HG02885 (cell line): ENCODE data around the gene DDX39A.
"Not testable (repeated sequence)": the region's sequence is repeated elsewhere in the genome, so short reads cannot be mapped to it uniquely, and the experiment has no call there.

ENCODE experiments used
- ATAC-seq: cut with Tn5 transposase; IDR thresholded peaks from one replicate; pipeline ENCODE4 v1.9.1; 2021; ENCODE audit warnings: mild to moderate bottlenecking; ENCODE audit not compliant: unreplicated experiment, poor library complexity

The DDX39A gene

GRCh38 chr19:14410091-14411051 is 8.8 kb downstream of the DDX39A start:
- ATAC-seq: no peak

GRCh38 chr19:14409146-14410023 is 9.8 kb downstream of the DDX39A start:
- no peak for ATAC-seq

- ATAC-seq: no peak
Measured at GRCh38 chr19:14408491-14409145, 10.5 kb downstream of the DDX39A start.

GRCh38 chr19:14407605-14408484 is 11.3 kb downstream of the DDX39A start:
- ATAC-seq: no peak

- no peak for ATAC-seq
Measured at GRCh38 chr19:14406645-14407401, 12.3 kb downstream of the DDX39A start.

- ATAC-seq: peak; percentile 74
Measured at GRCh38 chr19:14405758-14406644, 13.1 kb downstream of the DDX39A start.

GRCh38 chr19:14405380-14405757 is 13.8 kb downstream of the DDX39A start:
- ATAC-seq: no peak

- no peak for ATAC-seq
Measured at GRCh38 chr19:14404312-14404711, 14.8 kb downstream of the DDX39A start.

- not testable (repeated sequence) for ATAC-seq
Measured at GRCh38 chr19:14403145-14403930, 15.8 kb downstream of the DDX39A start.

GRCh38 chr19:14402332-14403144 is 16.6 kb downstream of the DDX39A start:
- ATAC-seq: no peak

GRCh38 chr19:14401468-14402195 is 17.5 kb downstream of the DDX39A start:
- no peak for ATAC-seq

GRCh38 chr19:14400951-14401431 is 18.1 kb downstream of the DDX39A start:
- ATAC-seq: no peak

- not testable (repeated sequence) for ATAC-seq
Measured at GRCh38 chr19:14397168-14397567, 22.0 kb downstream of the DDX39A start.

- not testable (repeated sequence) for ATAC-seq
Measured at GRCh38 chr19:14396730-14397129, 22.4 kb downstream of the DDX39A start.

- ATAC-seq: no peak
Measured at GRCh38 chr19:14395710-14396336, 23.3 kb downstream of the DDX39A start.
